GM18508 (cell line): ENCODE results near the gene CTIF.

ENCODE experiments used
- ATAC-seq: cut with Tn5 transposase; IDR thresholded peaks from one replicate; pipeline ENCODE4 v1.9.1; 2021; ENCODE audit warnings: moderate number of reproducible peaks; ENCODE audit not compliant: insufficient read depth, unreplicated experiment

CTIF gene

GRCh38 chr18:48573632-48574283 lies 34.9 kb downstream of the CTIF start:
- no peak for ATAC-seq

GRCh38 chr18:48574667-48575300 lies 36.0 kb downstream of the CTIF start:
- no peak for ATAC-seq

- ATAC-seq = no peak
Observed at GRCh38 chr18:48575301-48575657, 36.4 kb downstream of the CTIF start.

- ATAC-seq = no peak
Observed at GRCh38 chr18:48575658-48576456, 37.0 kb downstream of the CTIF start.

- ATAC-seq = no peak
Observed at GRCh38 chr18:48576457-48576771, 37.6 kb downstream of the CTIF start.

- ATAC-seq = no peak
Observed at GRCh38 chr18:48577478-48578190, 38.8 kb downstream of the CTIF start.

GRCh38 chr18:48578289-48578688 lies 39.5 kb downstream of the CTIF start:
- no peak for ATAC-seq

- no peak for ATAC-seq
Observed at GRCh38 chr18:48580066-48580465, 41.2 kb downstream of the CTIF start.

GRCh38 chr18:48580782-48581181 lies 42.0 kb downstream of the CTIF start:
- no peak for ATAC-seq

- no peak for ATAC-seq
Observed at GRCh38 chr18:48581206-48581605, 42.4 kb downstream of the CTIF start.

- ATAC-seq = no peak
Observed at GRCh38 chr18:48581941-48582340, 43.1 kb downstream of the CTIF start.

GRCh38 chr18:48582946-48583345 lies 44.1 kb downstream of the CTIF start:
- no peak for ATAC-seq

- no peak for ATAC-seq
Observed at GRCh38 chr18:48583573-48583972, 44.7 kb downstream of the CTIF start.

- ATAC-seq = no peak
Observed at GRCh38 chr18:48589797-48590519, 51.1 kb downstream of the CTIF start.

GRCh38 chr18:48590678-48591077 lies 51.8 kb downstream of the CTIF start:
- ATAC-seq = no peak

GRCh38 chr18:48592540-48593171 lies 53.8 kb downstream of the CTIF start:
- no peak for ATAC-seq

GRCh38 chr18:48594471-48595094 lies 55.8 kb downstream of the CTIF start:
- no peak for ATAC-seq

- no peak for ATAC-seq
Observed at GRCh38 chr18:48595703-48596218, 56.9 kb downstream of the CTIF start.

- ATAC-seq = no peak
Observed at GRCh38 chr18:48597110-48597509, 58.3 kb downstream of the CTIF start.
